Measurements from ENCODE around the gene ZNF41.
A peak's percentile ranks its signal among the peaks of the same experiment; 100 is the strongest.

The ZNF41 gene

GRCh38 chrX:47484885-47485284, 1.9 kb upstream of the ZNF41 start:
- Histone ChIP-seq H3K27ac (ENCODE audit: low read depth, low read length) (no peak overlapping the region), H3K9ac (ENCODE audit: low read depth, low read length) (no peak overlapping the region), H3K27me3 (ENCODE audit: insufficient read depth, low read length) (no peaks in the 10 kb centered on the region), H3K4me3 (ENCODE audit: low read length) (no peak overlapping the region), H3K36me3 (ENCODE audit: insufficient read depth, low read length) (no peaks in the 10 kb centered on the region), H3K9me3 (ENCODE audit: insufficient read depth, low read depth, low read length) (no peaks in the 10 kb centered on the region), H3K4me1 (ENCODE audit: insufficient read depth, low read length) (peaks cover 5% of the 10 kb centered on the region; the same call in 1 of the 2 replicates)
- 85% methylated on average over 2 of the region's 2 CpGs for WGBS

GRCh38 chrX:47483306-47484268, 565 bp upstream of the ZNF41 start:
- 5% methylated on average over 20 of the region's 24 CpGs for WGBS
- Histone ChIP-seq H3K27me3 (ENCODE audit: insufficient read depth, low read length) (no peaks in the 10 kb centered on the region), H3K9me3 (ENCODE audit: insufficient read depth, low read depth, low read length) (no peaks in the 10 kb centered on the region), H3K27ac (ENCODE audit: low read depth, low read length) (peak overlapping the region; percentile 99), H3K4me3 (ENCODE audit: low read length) (peak overlapping the region; percentile 73), H3K36me3 (ENCODE audit: insufficient read depth, low read length) (no peaks in the 10 kb centered on the region), H3K9ac (ENCODE audit: low read depth, low read length) (peak overlapping the region; percentile 98), H3K4me1 (ENCODE audit: insufficient read depth, low read length) (peaks cover 5% of the 10 kb centered on the region; the same call in 1 of the 2 replicates)

- no peaks in the 10 kb centered on the region for H3K27me3 ChIP-seq (ENCODE audit: insufficient read depth, low read length)
- H3K9me3 ChIP-seq (ENCODE audit: insufficient read depth, low read depth, low read length) = no peaks in the 10 kb centered on the region
- H3K36me3 ChIP-seq (ENCODE audit: insufficient read depth, low read length) = no peaks in the 10 kb centered on the region
- H3K27ac ChIP-seq (ENCODE audit: low read depth, low read length) = peak overlapping the region; percentile 99; the same call in 1 of the 2 replicates
- peaks cover 5% of the 10 kb centered on the region; the same call in 1 of the 2 replicates for H3K4me1 ChIP-seq (ENCODE audit: insufficient read depth, low read length)
- WGBS = 10% methylated on average over 8 of the region's 8 CpGs
- peak overlapping the region; percentile 73 for H3K4me3 ChIP-seq (ENCODE audit: low read length)
- H3K9ac ChIP-seq (ENCODE audit: low read depth, low read length) = peak overlapping the region; percentile 98
Measured at GRCh38 chrX:47482065-47482511, 934 bp downstream of the ZNF41 start.

- H3K4me3 ChIP-seq (ENCODE audit: low read length) = no peak overlapping the region
- 100% methylated on average over 2 of the region's 2 CpGs for WGBS
- no peaks in the 10 kb centered on the region for H3K9me3 ChIP-seq (ENCODE audit: insufficient read depth, low read depth, low read length)
- H3K27ac ChIP-seq (ENCODE audit: low read depth, low read length) = no peak overlapping the region
- H3K4me1 ChIP-seq (ENCODE audit: insufficient read depth, low read length) = peaks cover 5% of the 10 kb centered on the region; the same call in 1 of the 2 replicates
- no peak overlapping the region for H3K9ac ChIP-seq (ENCODE audit: low read depth, low read length)
- no peaks in the 10 kb centered on the region for H3K36me3 ChIP-seq (ENCODE audit: insufficient read depth, low read length)
- H3K27me3 ChIP-seq (ENCODE audit: insufficient read depth, low read length) = no peaks in the 10 kb centered on the region
Measured at GRCh38 chrX:47481160-47481559, 1.9 kb downstream of the ZNF41 start.

- Histone ChIP-seq H3K9me3 (ENCODE audit: insufficient read depth, low read depth, low read length) (no peaks in the 10 kb centered on the region), H3K4me3 (ENCODE audit: low read length) (no peak overlapping the region), H3K27me3 (ENCODE audit: insufficient read depth, low read length) (no peaks in the 10 kb centered on the region), H3K27ac (ENCODE audit: low read depth, low read length) (no peak overlapping the region), H3K9ac (ENCODE audit: low read depth, low read length) (no peak overlapping the region), H3K36me3 (ENCODE audit: insufficient read depth, low read length) (no peaks in the 10 kb centered on the region), H3K4me1 (ENCODE audit: insufficient read depth, low read length) (peaks cover 5% of the 10 kb centered on the region; the same call in 1 of the 2 replicates)
- WGBS = 0% methylated on average over 1 of the region's 2 CpGs
Measured at GRCh38 chrX:47480576-47480975, 2.4 kb downstream of the ZNF41 start.

- H3K4me3 ChIP-seq (ENCODE audit: low read length) = no peak overlapping the region
- no peaks in the 10 kb centered on the region for H3K36me3 ChIP-seq (ENCODE audit: insufficient read depth, low read length)
- no peaks in the 10 kb centered on the region for H3K9me3 ChIP-seq (ENCODE audit: insufficient read depth, low read depth, low read length)
- H3K9ac ChIP-seq (ENCODE audit: low read depth, low read length) = no peak overlapping the region
- H3K27ac ChIP-seq (ENCODE audit: low read depth, low read length) = no peak overlapping the region
- H3K4me1 ChIP-seq (ENCODE audit: insufficient read depth, low read length) = no peaks in the 10 kb centered on the region
- H3K27me3 ChIP-seq (ENCODE audit: insufficient read depth, low read length) = no peaks in the 10 kb centered on the region
Measured at GRCh38 chrX:47475476-47475875, 7.5 kb downstream of the ZNF41 start.

GRCh38 chrX:47467106-47467505, 15.9 kb downstream of the ZNF41 start:
- no peaks in the 10 kb centered on the region for H3K4me1 ChIP-seq (ENCODE audit: insufficient read depth, low read length)
- no peak overlapping the region for H3K9ac ChIP-seq (ENCODE audit: low read depth, low read length)
- no peaks in the 10 kb centered on the region for H3K27me3 ChIP-seq (ENCODE audit: insufficient read depth, low read length)
- WGBS = 89% methylated on average over 5 of the region's 5 CpGs
- no peak overlapping the region for H3K27ac ChIP-seq (ENCODE audit: low read depth, low read length)
- peaks cover 12% of the 10 kb centered on the region; the same call in 1 of the 2 replicates for H3K36me3 ChIP-seq (ENCODE audit: insufficient read depth, low read length)
- H3K4me3 ChIP-seq (ENCODE audit: low read length) = no peak overlapping the region
- no peaks in the 10 kb centered on the region for H3K9me3 ChIP-seq (ENCODE audit: insufficient read depth, low read depth, low read length)

GRCh38 chrX:47460561-47460960, 22.5 kb downstream of the ZNF41 start:
- Histone ChIP-seq H3K4me1 (ENCODE audit: insufficient read depth, low read length) (no peaks in the 10 kb centered on the region), H3K9ac (ENCODE audit: low read depth, low read length) (no peak overlapping the region), H3K27ac (ENCODE audit: low read depth, low read length) (no peak overlapping the region), H3K27me3 (ENCODE audit: insufficient read depth, low read length) (no peaks in the 10 kb centered on the region), H3K9me3 (ENCODE audit: insufficient read depth, low read depth, low read length) (no peaks in the 10 kb centered on the region), H3K36me3 (ENCODE audit: insufficient read depth, low read length) (peaks cover 7% of the 10 kb centered on the region), H3K4me3 (ENCODE audit: low read length) (no peak overlapping the region)
- WGBS = 100% methylated on average over 1 of the region's 1 CpG

GRCh38 chrX:47458528-47458927, 24.5 kb downstream of the ZNF41 start:
- Histone ChIP-seq H3K27me3 (ENCODE audit: insufficient read depth, low read length) (no peaks in the 10 kb centered on the region), H3K4me1 (ENCODE audit: insufficient read depth, low read length) (no peaks in the 10 kb centered on the region), H3K27ac (ENCODE audit: low read depth, low read length) (no peak overlapping the region), H3K9me3 (ENCODE audit: insufficient read depth, low read depth, low read length) (no peaks in the 10 kb centered on the region), H3K4me3 (ENCODE audit: low read length) (no peak overlapping the region), H3K9ac (ENCODE audit: low read depth, low read length) (no peak overlapping the region), H3K36me3 (ENCODE audit: insufficient read depth, low read length) (peaks cover 13% of the 10 kb centered on the region)
- 100% methylated on average over 4 of the region's 6 CpGs for WGBS

- H3K4me1 ChIP-seq (ENCODE audit: insufficient read depth, low read length) = no peaks in the 10 kb centered on the region
- H3K27me3 ChIP-seq (ENCODE audit: insufficient read depth, low read length) = no peaks in the 10 kb centered on the region
- 80% methylated on average over 6 of the region's 6 CpGs for WGBS
- H3K36me3 ChIP-seq (ENCODE audit: insufficient read depth, low read length) = peaks cover 26% of the 10 kb centered on the region
- no peak overlapping the region for H3K27ac ChIP-seq (ENCODE audit: low read depth, low read length)
- no peak overlapping the region for H3K4me3 ChIP-seq (ENCODE audit: low read length)
- no peak overlapping the region for H3K9ac ChIP-seq (ENCODE audit: low read depth, low read length)
- no peaks in the 10 kb centered on the region for H3K9me3 ChIP-seq (ENCODE audit: insufficient read depth, low read depth, low read length)
Measured at GRCh38 chrX:47456080-47456479, 26.9 kb downstream of the ZNF41 start.

- H3K4me1 ChIP-seq (ENCODE audit: insufficient read depth, low read length) = no peaks in the 10 kb centered on the region
- peaks cover 60% of the 10 kb centered on the region for H3K36me3 ChIP-seq (ENCODE audit: insufficient read depth, low read length)
- H3K27me3 ChIP-seq (ENCODE audit: insufficient read depth, low read length) = no peaks in the 10 kb centered on the region
- 94% methylated on average over 8 of the region's 8 CpGs for WGBS
- no peak overlapping the region for H3K27ac ChIP-seq (ENCODE audit: low read depth, low read length)
- no peak overlapping the region for H3K4me3 ChIP-seq (ENCODE audit: low read length)
- H3K9me3 ChIP-seq (ENCODE audit: insufficient read depth, low read depth, low read length) = peaks cover 26% of the 10 kb centered on the region
- no peak overlapping the region for H3K9ac ChIP-seq (ENCODE audit: low read depth, low read length)
Measured at GRCh38 chrX:47452112-47452511, 30.9 kb downstream of the ZNF41 start.

All from HUES64 (cell line).